ENCODE measurements around the gene ATG4A.

The ATG4A gene

GRCh38 chrX:108178143-108178498 lies 86.5 kb downstream of the ATG4A start:
- TF ChIP-seq, protein P1, sequence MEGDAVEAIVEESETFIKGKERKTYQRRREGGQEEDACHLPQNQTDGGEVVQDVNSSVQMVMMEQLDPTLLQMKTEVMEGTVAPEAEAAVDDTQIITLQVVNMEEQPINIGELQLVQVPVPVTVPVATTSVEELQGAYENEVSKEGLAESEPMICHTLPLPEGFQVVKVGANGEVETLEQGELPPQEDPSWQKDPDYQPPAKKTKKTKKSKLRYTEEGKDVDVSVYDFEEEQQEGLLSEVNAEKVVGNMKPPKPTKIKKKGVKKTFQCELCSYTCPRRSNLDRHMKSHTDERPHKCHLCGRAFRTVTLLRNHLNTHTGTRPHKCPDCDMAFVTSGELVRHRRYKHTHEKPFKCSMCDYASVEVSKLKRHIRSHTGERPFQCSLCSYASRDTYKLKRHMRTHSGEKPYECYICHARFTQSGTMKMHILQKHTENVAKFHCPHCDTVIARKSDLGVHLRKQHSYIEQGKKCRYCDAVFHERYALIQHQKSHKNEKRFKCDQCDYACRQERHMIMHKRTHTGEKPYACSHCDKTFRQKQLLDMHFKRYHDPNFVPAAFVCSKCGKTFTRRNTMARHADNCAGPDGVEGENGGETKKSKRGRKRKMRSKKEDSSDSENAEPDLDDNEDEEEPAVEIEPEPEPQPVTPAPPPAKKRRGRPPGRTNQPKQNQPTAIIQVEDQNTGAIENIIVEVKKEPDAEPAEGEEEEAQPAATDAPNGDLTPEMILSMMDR (IDR thresholded peaks at IDR 0.05): no peak
- TF ChIP-seq ZFX (IDR thresholded peaks at IDR 0.05; ENCODE audit: borderline replicate concordance): no peak
- no peak overlapping the region for H3K27ac ChIP-seq

DNA sequence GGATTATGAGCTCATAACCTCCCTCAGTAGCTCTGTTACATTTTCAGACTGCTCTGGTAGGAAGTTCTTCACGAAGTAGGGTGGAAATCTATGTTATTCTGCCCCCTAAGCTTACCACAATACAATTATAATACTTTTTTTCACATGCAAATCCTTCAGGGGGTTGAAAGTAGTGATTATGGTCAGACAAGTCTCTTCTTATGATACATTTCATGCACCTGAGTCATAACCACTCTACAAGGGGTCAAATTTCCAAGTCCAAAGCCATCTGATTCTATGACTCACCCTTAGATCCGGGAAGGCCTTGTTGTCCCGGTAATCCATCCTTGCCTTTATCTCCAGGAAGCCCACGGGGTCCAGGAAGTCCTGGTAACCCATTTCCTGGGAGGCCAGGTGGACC lies 95.2 kb downstream of the ATG4A start:
- TF ChIP-seq, protein P1 (IDR thresholded peaks at IDR 0.05): no peak
- no peak for TF ChIP-seq ZFX (IDR thresholded peaks at IDR 0.05; ENCODE audit: borderline replicate concordance)

GRCh38 chrX:108198420-108198819 lies 106.8 kb downstream of the ATG4A start:
- TF ChIP-seq ZFX (IDR thresholded peaks at IDR 0.05; ENCODE audit: borderline replicate concordance): no peak
- TF ChIP-seq, protein P1 (IDR thresholded peaks at IDR 0.05): no peak
- no peak overlapping the region for H3K27ac ChIP-seq

More for the DNA sequence above, 95.2 kb downstream of the ATG4A start:
- H3K27ac ChIP-seq: no peak overlapping the region

DNA sequence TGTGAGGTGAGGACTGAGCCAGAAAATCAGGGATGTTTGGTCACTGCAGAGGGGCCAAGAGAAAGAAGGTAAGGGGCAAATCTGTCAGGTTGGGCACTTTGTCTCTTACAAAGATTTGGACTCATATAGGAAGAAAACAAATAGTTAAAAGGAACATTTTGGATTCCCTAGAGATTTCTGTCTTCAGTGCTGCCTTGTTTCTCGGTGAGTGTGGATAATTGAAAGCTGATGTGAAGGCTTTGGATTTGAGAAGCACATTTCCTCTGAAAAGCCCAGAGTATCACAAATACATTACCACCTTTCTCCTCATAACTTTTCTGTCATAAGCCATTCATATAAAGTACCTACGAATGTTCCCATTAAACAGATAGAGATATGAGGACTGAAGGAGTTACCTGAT lies 107.5 kb downstream of the ATG4A start:
- no peak for TF ChIP-seq ZFX (IDR thresholded peaks at IDR 0.05; ENCODE audit: borderline replicate concordance)
- TF ChIP-seq, protein P1 (IDR thresholded peaks at IDR 0.05): no peak
- H3K27ac ChIP-seq: no peak overlapping the region

DNA sequence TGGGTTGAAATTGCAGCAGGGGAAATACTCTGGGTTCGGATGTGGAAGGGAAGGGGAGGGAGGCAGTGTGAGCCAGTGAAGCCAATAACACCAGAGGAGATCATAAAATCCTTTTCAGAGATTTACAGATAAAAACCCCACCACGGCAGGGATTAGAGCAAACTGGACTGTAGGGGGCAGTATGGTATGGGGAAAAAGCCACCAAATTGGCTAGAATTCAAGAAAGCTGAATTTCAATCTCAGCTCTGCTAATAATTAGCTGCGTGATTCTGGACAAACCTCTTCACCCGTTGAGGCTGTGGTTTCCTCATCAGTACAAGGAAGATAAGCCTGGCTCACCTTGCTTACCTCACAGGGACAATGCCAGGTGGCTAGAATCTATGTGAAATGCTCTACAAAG lies 108.1 kb downstream of the ATG4A start:
- no peak overlapping the region for H3K27ac ChIP-seq
- TF ChIP-seq ZFX (IDR thresholded peaks at IDR 0.05; ENCODE audit: borderline replicate concordance): no peak

DNA sequence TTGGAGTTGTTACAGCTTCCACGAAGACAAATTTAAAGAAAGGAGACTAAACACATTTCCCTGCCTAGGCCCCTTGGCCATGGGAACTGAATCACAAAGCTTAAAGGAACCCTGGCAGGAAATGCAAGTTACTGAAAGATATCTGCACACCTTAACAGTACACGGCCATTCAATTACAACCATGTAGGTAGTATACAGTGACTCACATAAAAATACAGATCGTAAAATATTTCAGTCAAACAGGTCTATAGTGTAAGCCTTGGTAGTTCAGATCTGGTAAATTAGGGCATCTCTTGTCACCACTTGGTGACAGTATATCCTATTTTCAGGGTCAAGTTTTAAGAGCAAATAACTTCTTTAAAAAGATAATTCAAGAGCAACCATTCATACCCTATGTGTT lies 112.0 kb downstream of the ATG4A start:
- no peak overlapping the region for H3K27ac ChIP-seq
- TF ChIP-seq, protein P1 (IDR thresholded peaks at IDR 0.05): no peak
- TF ChIP-seq ZFX (IDR thresholded peaks at IDR 0.05; ENCODE audit: borderline replicate concordance): no peak

Measured in 22Rv1 (cell line).